Right lobe of liver (tissue), 4 donors: Measurements from ENCODE around the gene RBM5.

Source experiments
- POLR2A ChIP-seq: fragments of 450-650 bp; IDR thresholded peaks from one replicate; pipeline ENCODE4 v1.6.1; 2017; ENCODE audit warnings: antibody characterized with exemption, mild to moderate bottlenecking
- TF ChIP-seq, protein P1 (sequence below), 4 donors: fragments of 200-600 bp in 3 of 4; fragments of 450-650 bp in 1 of 4; IDR thresholded peaks; one replicate each; pipeline versions ENCODE4 v1.5.1 to v1.8.0; 2016 to 2022; ENCODE audit warnings: antibody characterized with exemption in 4 of 4, mild to moderate bottlenecking in 2 of 4
- donor health status: DM: no; HTN: no; CAD: no.
- donor health status: DM: no; HTN: no; CAD: no.
- donor health status: DM: no; HTN: yes; CAD: no.

DNA sequence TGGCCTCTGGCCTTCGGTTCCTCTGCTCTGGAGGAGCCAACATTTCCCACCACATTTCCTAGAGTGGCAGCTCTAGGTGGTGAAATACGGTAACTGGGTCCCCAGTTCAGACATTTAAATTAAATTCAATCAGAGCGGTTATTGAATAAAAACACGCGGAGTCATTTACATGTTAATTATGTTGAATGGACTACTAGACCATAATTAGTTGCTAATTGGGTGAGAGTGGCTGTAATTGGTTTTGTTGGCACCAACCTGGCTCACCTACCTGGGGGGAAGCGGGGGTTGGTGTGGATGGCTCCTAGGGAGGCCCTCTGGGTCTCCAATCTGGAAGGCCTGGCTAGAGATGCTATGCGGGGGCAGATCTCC lies 79.1 kb downstream of the RBM5 start:
- TF ChIP-seq, protein P1, sequence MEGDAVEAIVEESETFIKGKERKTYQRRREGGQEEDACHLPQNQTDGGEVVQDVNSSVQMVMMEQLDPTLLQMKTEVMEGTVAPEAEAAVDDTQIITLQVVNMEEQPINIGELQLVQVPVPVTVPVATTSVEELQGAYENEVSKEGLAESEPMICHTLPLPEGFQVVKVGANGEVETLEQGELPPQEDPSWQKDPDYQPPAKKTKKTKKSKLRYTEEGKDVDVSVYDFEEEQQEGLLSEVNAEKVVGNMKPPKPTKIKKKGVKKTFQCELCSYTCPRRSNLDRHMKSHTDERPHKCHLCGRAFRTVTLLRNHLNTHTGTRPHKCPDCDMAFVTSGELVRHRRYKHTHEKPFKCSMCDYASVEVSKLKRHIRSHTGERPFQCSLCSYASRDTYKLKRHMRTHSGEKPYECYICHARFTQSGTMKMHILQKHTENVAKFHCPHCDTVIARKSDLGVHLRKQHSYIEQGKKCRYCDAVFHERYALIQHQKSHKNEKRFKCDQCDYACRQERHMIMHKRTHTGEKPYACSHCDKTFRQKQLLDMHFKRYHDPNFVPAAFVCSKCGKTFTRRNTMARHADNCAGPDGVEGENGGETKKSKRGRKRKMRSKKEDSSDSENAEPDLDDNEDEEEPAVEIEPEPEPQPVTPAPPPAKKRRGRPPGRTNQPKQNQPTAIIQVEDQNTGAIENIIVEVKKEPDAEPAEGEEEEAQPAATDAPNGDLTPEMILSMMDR (IDR thresholded peaks at IDR 0.05), result no peak
- no peak for TF ChIP-seq POLR2A
